Measurements from ENCODE around the gene ATP9B. TPM values are rescaled to one million over a fixed set of nuclear protein-coding genes. Genes with fewer than 3 reads are reported as not detected.

ATP9B gene
- total RNA-seq, 2 experiments from 2014 or later = 15.9 to 16.6 TPM

DNA sequence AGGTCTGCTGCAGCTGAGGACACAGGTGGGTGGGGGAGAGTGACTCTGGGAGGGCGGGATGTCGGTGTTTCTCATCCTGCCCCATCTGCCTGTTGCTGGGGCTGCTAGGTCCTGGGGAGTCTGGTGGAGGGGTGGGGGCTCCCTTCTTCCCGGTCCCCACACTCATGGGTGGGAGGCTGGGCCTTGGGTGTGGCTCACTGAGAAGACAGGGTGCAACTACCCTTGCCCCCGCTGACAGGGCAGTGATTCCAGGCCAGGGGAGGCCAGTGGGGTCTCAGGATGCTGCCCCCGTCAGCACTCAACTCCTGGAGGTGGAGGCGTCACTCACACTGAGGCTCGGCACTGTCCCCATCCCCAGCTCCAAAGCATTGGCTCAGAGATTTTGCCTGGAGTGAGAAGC, 318.8 kb downstream of the ATP9B start:
- H3K4me1 Mint-ChIP-seq (ENCODE audit: low read depth) = peaks cover 6% of the 10 kb centered on the region
- intact Hi-C loops (cut with micrococcal nuclease) = no loop called here
- no peak overlapping the region for H3K27ac Mint-ChIP-seq
- ChIA-PET CTCF (interaction anchor here (1.3 to 4.4 kb wide), 2 partner anchors 8 to 11 kb away, joined by 4 to 35 read pairs; no protein-coding TSS in a partner anchor), POLR2A (no interaction called here)
- H3K36me3 Mint-ChIP-seq = no peaks in the 10 kb centered on the region
- no peak for DNase-seq
- H3K4me3 Mint-ChIP-seq = no peak overlapping the region
- no peaks in the 10 kb centered on the region for H3K9me3 Mint-ChIP-seq
- peaks cover 4% of the 10 kb centered on the region for H3K27me3 Mint-ChIP-seq

GRCh38 chr18:79389689-79390088, 320.5 kb downstream of the ATP9B start:
- Mint-ChIP-seq H3K4me1 (ENCODE audit: low read depth) (peaks cover 10% of the 10 kb centered on the region), H3K36me3 (no peaks in the 10 kb centered on the region), H3K4me3 (no peak overlapping the region), H3K27me3 (peaks cover 4% of the 10 kb centered on the region), H3K27ac (no peak overlapping the region), H3K9me3 (no peaks in the 10 kb centered on the region)
- ChIA-PET POLR2A (no interaction called here), CTCF (interaction anchor here (1.1 to 4.4 kb wide), 2 partner anchors 10 to 140 kb away, joined by 4 to 35 read pairs; no protein-coding TSS in a partner anchor)
- intact Hi-C loops (cut with micrococcal nuclease) = no loop called here
- DNase-seq = no peak

DNA sequence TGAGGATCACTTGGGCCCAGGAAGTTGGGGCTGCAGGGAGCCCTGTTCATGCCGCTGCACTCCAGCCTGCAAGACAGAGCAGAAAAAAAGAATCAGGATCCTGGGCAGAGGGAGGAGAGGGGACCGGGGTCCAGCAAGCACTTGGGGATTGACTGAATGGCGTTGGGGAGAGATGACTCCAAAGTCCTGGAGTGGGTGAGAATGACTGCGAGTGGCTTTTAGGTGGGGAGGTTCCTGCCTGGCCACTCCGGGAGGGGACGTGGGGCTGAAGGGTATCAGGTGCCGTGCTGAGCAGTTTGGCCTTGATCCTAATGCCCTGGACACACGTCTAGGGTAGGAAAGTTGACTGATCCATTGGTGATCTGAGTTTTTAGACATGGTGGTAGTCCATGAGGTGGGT, 323.0 kb downstream of the ATP9B start:
- Mint-ChIP-seq H3K4me3 (no peak overlapping the region), H3K4me1 (ENCODE audit: low read depth) (peaks cover 12% of the 10 kb centered on the region), H3K27me3 (peaks cover 4% of the 10 kb centered on the region), H3K9me3 (no peaks in the 10 kb centered on the region), H3K36me3 (peaks cover under 1% of the 10 kb centered on the region), H3K27ac (no peak overlapping the region)
- CTCF ChIA-PET = interaction anchor here (1.5 to 2.1 kb wide), 2 partner anchors 12 to 15 kb away, joined by 4 to 22 read pairs; no protein-coding TSS in a partner anchor
- intact Hi-C loops (cut with micrococcal nuclease) = no loop called here
- POLR2A ChIA-PET = interaction anchor here (0.7 to 7.5 kb wide), 4 partner anchors 13 to 289 kb away, joined by 3 to 63 read pairs (median 8); no protein-coding TSS in a partner anchor
- no peak for DNase-seq

DNA sequence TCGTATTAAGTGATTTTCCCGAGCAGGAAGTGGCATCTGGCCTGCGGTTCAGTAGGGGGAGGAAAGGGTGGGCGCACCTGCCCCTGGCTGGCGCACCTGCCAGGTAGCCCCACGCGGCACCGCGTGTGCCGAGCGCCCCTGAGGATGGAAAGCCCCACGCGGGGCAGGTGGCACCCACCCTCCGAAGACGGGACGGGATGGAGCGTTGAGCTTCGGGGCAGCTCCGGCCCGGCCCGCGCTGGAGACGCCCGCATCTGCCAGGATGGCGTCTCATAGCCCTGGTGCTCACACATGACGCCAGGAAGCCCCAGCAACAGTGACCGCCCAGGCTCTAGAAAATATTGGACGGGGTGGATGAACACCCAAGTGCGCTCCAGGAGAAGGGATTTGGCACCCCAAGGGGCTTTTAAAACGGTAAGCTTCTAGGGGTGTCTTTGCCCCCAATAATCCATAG, 324.0 kb downstream of the ATP9B start:
- ChIA-PET CTCF (interaction anchor here (0.8 to 2.1 kb wide), 12 partner anchors 11 to 250 kb away, joined by 3 to 22 read pairs (median 4); no protein-coding TSS in a partner anchor), POLR2A (interaction anchor here (0.6 to 7.5 kb wide), 7 partner anchors 9 to 287 kb away, joined by 3 to 63 read pairs (median 4); no protein-coding TSS in a partner anchor)
- no peak for DNase-seq
- Mint-ChIP-seq H3K36me3 (peaks cover 8% of the 10 kb centered on the region), H3K4me3 (peak overlapping the region; percentile 77), H3K9me3 (no peaks in the 10 kb centered on the region), H3K27me3 (peaks cover 4% of the 10 kb centered on the region), H3K27ac (peak overlapping the region; percentile 74), H3K4me1 (ENCODE audit: low read depth) (peaks cover 19% of the 10 kb centered on the region)
- intact Hi-C loops (cut with micrococcal nuclease) = no loop called here

- ChIA-PET POLR2A (interaction anchor here (0.6 to 7.5 kb wide), 8 partner anchors 8 to 286 kb away, joined by 3 to 63 read pairs (median 4); no protein-coding TSS in a partner anchor), CTCF (interaction anchor here (0.8 to 2.1 kb wide), 12 partner anchors 12 to 249 kb away, joined by 3 to 22 read pairs (median 4); no protein-coding TSS in a partner anchor)
- peak; percentile 67 for DNase-seq
Observed at GRCh38 chr18:79393635-79394533, 324.7 kb downstream of the ATP9B start.

GRCh38 chr18:79394534-79395307, 325.5 kb downstream of the ATP9B start:
- peaks cover 26% of the 10 kb centered on the region for H3K4me1 Mint-ChIP-seq (ENCODE audit: low read depth)
- CTCF ChIA-PET = interaction anchor here (2.0 to 3.8 kb wide), 2 partner anchors 11 to 41 kb away, joined by 4 to 11 read pairs; no protein-coding TSS in a partner anchor
- no peaks in the 10 kb centered on the region for H3K9me3 Mint-ChIP-seq
- POLR2A ChIA-PET = interaction anchor here (1.1 to 7.5 kb wide), 5 partner anchors 11 to 129 kb away, joined by 3 to 63 read pairs (median 4); no protein-coding TSS in a partner anchor
- intact Hi-C loops (cut with micrococcal nuclease) = loop anchor here (1.0 to 5.0 kb wide), 6 partner anchors 11 to 638 kb away; partner anchors contain the start of genes CTDP1 and RBFA
- H3K27me3 Mint-ChIP-seq = no peaks in the 10 kb centered on the region
- peaks cover 15% of the 10 kb centered on the region for H3K36me3 Mint-ChIP-seq
- H3K4me3 Mint-ChIP-seq = peak overlapping the region; percentile 73
- H3K27ac Mint-ChIP-seq = peak overlapping the region; percentile 88
- DNase-seq = peak; percentile 88

More at GRCh38 chr18:79393635-79394533, 324.7 kb downstream of the ATP9B start:
- Mint-ChIP-seq H3K27ac (peak overlapping the region; percentile 74), H3K27me3 (peaks cover 4% of the 10 kb centered on the region), H3K36me3 (peaks cover 13% of the 10 kb centered on the region), H3K4me3 (peak overlapping the region; percentile 77), H3K9me3 (no peaks in the 10 kb centered on the region), H3K4me1 (ENCODE audit: low read depth) (peaks cover 25% of the 10 kb centered on the region)
- intact Hi-C loops (cut with micrococcal nuclease) = loop anchor here (2.0 kb wide), 2 partner anchors 15 to 285 kb away; partner anchors contain the start of gene CTDP1

DNA sequence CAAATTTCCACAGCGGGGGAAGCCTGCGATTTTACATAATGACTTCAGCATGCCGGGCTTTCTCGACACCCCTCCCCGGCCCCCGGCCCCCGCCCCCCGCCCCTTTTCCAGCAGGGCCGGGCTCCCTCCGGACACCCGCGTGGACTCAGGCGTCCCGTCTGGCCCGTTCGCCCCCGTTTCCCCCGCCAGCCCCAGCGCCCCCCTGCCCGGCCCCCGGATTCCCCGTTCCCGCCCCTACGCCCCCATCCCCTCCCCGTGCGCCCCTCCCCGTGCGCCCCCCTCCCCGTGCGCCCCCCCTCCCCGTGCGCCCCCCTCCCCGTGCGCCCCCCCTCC, 326.1 kb downstream of the ATP9B start:
- no peak for DNase-seq
- H3K36me3 Mint-ChIP-seq = peaks cover 15% of the 10 kb centered on the region
- no peaks in the 10 kb centered on the region for H3K9me3 Mint-ChIP-seq
- ChIA-PET POLR2A (interaction anchor here (0.6 to 7.5 kb wide), 8 partner anchors 10 to 128 kb away, joined by 3 to 63 read pairs (median 4); no protein-coding TSS in a partner anchor), CTCF (interaction anchor here (1.6 to 3.8 kb wide), 4 partner anchors 15 to 128 kb away, joined by 4 to 22 read pairs (median 16); no protein-coding TSS in a partner anchor)
- peak overlapping the region; percentile 88 for H3K27ac Mint-ChIP-seq
- H3K4me3 Mint-ChIP-seq = peak overlapping the region; percentile 73
- intact Hi-C loops (cut with micrococcal nuclease) = loop anchor here (1.0 to 5.0 kb wide), 6 partner anchors 10 to 637 kb away; partner anchors contain the start of genes CTDP1 and RBFA
- H3K4me1 Mint-ChIP-seq (ENCODE audit: low read depth) = peaks cover 26% of the 10 kb centered on the region
- H3K27me3 Mint-ChIP-seq = no peaks in the 10 kb centered on the region

DNA sequence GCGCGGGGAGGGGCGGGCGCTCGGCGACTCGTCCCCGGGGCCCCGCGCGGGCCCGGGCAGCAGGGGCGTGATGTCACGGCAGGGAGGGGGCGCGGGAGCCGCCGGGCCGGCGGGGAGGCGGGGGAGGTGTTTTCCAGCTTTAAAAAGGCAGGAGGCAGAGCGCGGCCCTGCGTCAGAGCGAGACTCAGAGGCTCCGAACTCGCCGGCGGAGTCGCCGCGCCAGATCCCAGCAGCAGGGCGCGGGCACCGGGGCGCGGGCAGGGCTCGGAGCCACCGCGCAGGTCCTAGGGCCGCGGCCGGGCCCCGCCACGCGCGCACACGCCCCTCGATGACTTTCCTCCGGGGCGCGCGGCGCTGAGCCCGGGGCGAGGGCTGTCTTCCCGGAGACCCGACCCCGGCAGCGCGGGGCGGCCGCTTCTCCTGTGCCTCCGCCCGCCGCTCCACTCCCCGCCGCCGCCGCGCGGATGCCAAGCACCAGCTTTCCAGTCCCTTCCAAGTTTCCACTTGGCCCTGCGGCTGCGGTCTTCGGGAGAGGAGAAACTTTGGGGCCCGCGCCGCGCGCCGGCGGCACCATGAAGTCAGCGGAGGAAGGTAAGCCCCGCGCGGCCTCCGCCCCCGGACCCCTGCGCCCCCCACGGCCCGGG, 326.7 kb downstream of the ATP9B start, which contains the start of gene NFATC1:
TSS of gene NFATC1 (plus strand) at position 170 of the 644 bp plus-strand sequence. CDS start at position 465, 295 bp downstream.
- Mint-ChIP-seq H3K36me3 (peaks cover 16% of the 10 kb centered on the region), H3K27me3 (no peaks in the 10 kb centered on the region), H3K4me1 (ENCODE audit: low read depth) (peaks cover 27% of the 10 kb centered on the region), H3K4me3 (peak within 1 kb of the TSS; percentile 78), H3K9me3 (no peaks in the 10 kb centered on the region), H3K27ac (peak within 1 kb of the TSS; percentile 88)
- peak; percentile 91 for DNase-seq
- ChIA-PET CTCF (interaction anchor here (1.3 to 3.8 kb wide), 6 partner anchors 9 to 135 kb away, joined by 4 to 22 read pairs (median 11); no protein-coding TSS in a partner anchor), POLR2A (interaction anchor here (0.6 to 7.5 kb wide), 7 partner anchors 10 to 128 kb away, joined by 3 to 63 read pairs (median 4); no protein-coding TSS in a partner anchor)
- intact Hi-C loops (cut with micrococcal nuclease) = loop anchor here (1.0 to 5.0 kb wide), 6 partner anchors 9 to 636 kb away; partner anchors contain the start of genes CTDP1 and RBFA

DNA sequence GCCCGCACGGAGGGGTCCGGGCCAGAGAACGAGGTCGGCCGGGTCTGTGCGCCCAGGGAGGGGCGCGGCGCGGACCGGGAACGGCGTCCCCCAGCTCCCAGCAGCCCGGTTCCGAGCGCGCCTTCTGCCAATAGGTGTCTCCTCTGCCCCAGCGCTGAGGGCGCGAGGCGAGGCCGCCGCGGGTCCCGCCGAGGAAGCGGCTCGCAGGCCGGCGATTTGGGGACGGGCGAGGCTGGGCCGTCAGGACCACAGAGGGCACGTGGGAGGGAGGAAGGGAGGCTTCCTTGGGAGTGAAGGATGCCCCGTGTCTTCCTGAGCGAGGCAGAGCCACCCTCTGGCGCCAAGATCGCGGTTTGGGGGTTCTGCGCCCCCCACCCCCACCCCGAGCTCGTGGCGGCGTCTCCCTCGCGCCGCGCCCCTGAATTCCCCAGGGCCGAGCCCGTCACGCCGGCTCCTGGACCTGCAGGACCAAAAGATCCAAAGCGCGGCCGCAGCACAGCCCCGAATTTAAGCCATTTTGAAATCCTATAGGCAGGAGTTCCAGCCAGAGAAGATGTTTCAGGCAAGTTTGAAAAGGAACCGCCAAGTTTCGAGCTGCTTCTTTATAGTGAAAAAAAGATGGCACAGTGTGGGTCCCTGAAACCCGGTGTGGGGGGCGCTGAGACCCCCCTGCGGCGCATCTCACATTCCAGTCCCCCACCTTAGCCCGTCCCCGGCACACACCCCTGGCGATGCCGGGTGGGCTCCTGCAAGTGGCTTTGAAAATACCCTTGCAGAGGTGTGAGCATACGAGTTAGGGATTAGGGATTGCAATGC, 327.4 kb downstream of the ATP9B start:
- ChIA-PET CTCF (interaction anchor here (1.3 to 3.8 kb wide), 6 partner anchors 9 to 134 kb away, joined by 4 to 22 read pairs (median 11); no protein-coding TSS in a partner anchor), POLR2A (interaction anchor here (1.2 to 7.5 kb wide), 5 partner anchors 9 to 127 kb away, joined by 3 to 63 read pairs (median 7); no protein-coding TSS in a partner anchor)
- H3K4me1 Mint-ChIP-seq (ENCODE audit: low read depth) = peaks cover 34% of the 10 kb centered on the region
- peak overlapping the region; percentile 28 for H3K27ac Mint-ChIP-seq
- intact Hi-C loops (cut with micrococcal nuclease) = loop anchor here (5.0 kb wide), 1 partner anchor 636 kb away; the partner anchor contains the start of gene RBFA
- peaks cover 23% of the 10 kb centered on the region for H3K36me3 Mint-ChIP-seq
- H3K27me3 Mint-ChIP-seq = no peaks in the 10 kb centered on the region
- peak; percentile 66 for DNase-seq
- peak overlapping the region; percentile 74 for H3K4me3 Mint-ChIP-seq
- H3K9me3 Mint-ChIP-seq = no peaks in the 10 kb centered on the region
